NOMO-1 treated with DMSO at 0.1 percent for 48 hours (cell line): Measurements from ENCODE around the gene TAF1A.

Experiments used
- DNase-seq: peaks from one replicate; lab custom pipeline; 2025; ENCODE audit not compliant: unreplicated experiment; lab: John Stamatoyannopoulos, UW

Gene TAF1A

GRCh38 chr1:222600281-222600680 lies 10.5 kb upstream of the TAF1A start:
- DNase-seq, result no peak

DNA sequence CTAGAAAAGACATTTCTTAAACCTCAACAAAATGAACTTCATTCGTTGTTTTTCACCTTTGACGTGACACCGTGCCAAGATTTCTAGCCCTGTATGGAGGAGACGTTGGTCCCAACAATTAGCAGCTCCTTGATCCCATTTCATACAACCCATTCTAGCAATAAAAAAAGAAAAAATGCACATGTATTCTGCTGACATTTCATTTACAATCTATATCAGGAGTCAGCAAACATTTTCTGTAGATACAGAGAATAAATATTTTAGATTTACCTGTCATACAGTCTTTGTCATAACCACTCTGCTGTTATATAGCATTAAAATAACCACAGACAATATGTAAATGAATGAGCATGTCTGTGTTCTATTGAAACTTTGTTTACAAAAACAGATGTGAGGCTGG lies 7.0 kb upstream of the TAF1A start:
- no peak for DNase-seq

- DNase-seq, result no peak
Observed at GRCh38 chr1:222594789-222595188, 5.1 kb upstream of the TAF1A start.

- DNase-seq, result no peak
Observed at GRCh38 chr1:222592171-222592570, 2.4 kb upstream of the TAF1A start.

DNA sequence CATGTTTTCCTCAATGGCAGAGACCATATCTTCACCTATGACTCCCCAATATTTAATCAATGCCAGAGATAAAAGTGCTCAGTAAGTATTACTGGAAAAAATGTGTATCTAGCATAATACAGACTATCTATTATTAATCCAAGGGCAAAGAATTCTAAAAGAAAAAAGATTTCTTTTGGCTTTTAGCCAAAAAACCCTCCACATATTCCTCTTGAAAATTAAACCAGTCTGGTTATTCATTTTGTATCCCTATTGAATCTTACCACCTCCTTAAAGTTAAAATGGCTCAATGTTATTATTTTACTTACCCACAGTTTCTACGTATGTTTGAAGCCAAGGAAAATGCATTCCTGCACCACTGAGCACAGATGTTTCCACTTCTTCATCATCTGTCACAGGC lies 1.6 kb downstream of the TAF1A start:
- no peak for DNase-seq

- DNase-seq, result no peak
Observed at GRCh38 chr1:222586842-222587241, 2.9 kb downstream of the TAF1A start.

DNA sequence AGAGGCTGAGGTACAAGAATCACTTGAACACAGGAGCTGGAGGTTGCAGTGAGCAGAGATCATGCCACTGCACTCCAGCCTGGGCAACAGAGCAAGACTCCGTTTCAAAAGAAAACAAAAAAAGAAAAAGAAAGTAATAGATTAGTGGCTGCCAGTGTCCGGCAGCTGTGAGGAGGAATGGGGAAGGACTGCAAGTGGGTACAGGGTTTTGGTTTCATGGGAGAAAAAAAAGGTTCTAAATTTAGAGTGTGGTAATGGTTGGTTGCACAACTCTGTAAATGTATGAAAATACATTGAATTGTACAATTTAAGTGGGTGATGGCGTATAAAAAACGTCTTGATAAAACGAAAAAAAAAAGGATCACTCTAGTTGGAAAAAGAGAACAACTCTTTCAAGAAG lies 6.7 kb downstream of the TAF1A start:
- peak; percentile 85 for DNase-seq

DNA sequence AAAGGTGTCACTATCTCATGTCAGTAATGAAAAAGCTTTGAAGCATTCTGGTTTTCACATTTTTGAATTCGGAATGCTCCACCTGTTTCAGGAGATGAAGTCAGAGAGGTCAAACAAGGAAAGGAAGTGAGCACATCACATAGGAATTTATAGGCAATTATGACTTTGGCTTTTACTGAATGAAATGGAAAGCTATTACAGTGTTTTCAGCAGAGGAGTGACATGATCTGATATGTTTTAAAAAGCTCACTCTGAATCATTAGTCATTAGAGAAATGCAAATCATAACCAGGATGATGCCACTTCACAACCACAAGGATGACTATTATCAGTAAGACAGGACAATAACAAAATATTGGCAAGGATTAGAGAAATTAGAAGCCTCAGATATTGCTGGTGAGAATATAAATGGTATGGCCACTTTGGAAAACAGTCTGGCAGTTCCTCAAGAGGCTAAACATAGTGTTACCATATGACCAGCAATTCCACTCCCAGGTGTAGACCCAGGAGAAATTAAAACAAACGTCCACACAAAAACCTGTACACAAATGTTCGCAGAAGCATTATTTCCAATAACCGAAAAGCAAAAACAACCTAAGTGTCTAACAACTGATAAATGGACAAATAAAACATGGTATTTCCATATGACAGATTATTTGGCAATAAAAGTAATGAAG lies 7.5 kb downstream of the TAF1A start:
- no peak for DNase-seq

- no peak for DNase-seq
Observed at GRCh38 chr1:222579316-222579715, 10.4 kb downstream of the TAF1A start.

DNA sequence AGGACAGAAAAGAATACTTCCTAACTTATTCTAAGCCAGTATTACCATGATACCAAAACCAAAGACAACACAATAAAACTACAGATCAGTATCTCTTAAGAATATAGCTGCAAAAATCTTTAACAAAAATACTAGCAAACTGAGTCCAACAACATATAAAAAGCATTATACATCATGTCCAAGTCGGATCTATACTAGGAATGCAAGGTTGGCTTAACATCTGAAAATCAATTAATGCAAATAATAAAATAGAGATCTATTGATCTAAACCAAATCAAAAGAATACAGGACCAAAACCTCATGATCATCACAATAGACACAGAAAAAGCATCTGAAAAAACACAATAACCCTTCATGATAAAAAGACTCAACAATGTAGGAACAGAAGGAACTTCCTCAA lies 18.9 kb downstream of the TAF1A start:
- no peak for DNase-seq

GRCh38 chr1:222561656-222562055 lies 28.1 kb downstream of the TAF1A start:
- DNase-seq, result no peak

- no peak for DNase-seq
Observed at GRCh38 chr1:222557574-222557973, 32.2 kb downstream of the TAF1A start.

- DNase-seq, result no peak
Observed at GRCh38 chr1:222557148-222557547, 32.6 kb downstream of the TAF1A start.

DNA sequence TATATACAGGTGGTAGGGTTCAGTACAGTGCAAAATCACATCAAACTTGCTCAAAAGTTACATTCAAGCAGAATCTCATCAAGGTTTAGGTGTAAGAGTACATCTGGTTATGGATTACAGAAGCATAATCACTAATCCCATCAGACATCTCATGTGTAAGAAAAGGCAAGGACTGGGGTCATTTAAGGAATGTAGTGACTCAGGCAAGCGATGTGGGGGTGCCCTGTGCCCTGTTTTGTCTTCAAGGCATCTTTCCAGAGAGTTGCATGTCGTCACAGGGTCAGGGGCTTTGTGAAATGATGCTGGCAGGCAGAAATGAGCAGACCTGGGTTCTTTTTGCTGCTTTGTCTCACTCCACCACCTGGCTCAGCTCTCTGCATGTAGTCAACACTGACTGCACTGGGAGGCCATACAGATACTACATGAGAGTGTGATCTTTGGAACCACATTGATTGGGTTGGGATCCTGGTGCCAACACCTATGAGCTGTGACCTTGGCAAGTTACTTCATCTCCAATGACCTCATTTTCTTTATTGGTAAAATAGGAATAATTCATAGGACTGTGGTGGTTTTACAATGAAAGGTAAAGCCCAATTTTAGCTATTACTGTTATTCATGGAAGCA lies 33.6 kb downstream of the TAF1A start:
- no peak for DNase-seq

- no peak for DNase-seq
Observed at GRCh38 chr1:222554177-222554576, 35.6 kb downstream of the TAF1A start.

- no peak for DNase-seq
Observed at GRCh38 chr1:222552882-222553281, 36.9 kb downstream of the TAF1A start.

- DNase-seq, result no peak
Observed at GRCh38 chr1:222547944-222548671, 41.6 kb downstream of the TAF1A start, which contains the start of gene HHIPL2. Gene HHIPL2 (minus strand): TSS chr1:222548104. CDS start chr1:222548044, 60 bp downstream.

DNA sequence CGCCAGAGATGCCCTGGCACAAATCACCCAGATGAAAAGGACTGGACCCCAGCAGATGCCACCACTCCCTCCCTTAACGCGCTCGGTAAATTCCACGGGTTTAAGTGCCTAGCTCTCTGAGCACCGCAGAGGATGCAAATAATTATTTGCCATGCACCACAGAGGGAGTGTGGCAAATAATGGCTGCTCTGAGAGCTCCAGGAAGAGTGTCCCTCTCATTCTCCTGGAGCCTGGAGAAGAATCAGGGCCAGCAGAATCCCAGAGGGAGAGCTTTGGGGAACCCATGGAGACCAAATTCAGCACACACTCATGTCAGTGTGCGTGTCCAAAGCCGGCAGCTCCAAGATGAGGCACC lies 42.5 kb downstream of the TAF1A start:
- DNase-seq, result no peak

- no peak for DNase-seq
Observed at GRCh38 chr1:222546548-222547259, 43.0 kb downstream of the TAF1A start.

DNA sequence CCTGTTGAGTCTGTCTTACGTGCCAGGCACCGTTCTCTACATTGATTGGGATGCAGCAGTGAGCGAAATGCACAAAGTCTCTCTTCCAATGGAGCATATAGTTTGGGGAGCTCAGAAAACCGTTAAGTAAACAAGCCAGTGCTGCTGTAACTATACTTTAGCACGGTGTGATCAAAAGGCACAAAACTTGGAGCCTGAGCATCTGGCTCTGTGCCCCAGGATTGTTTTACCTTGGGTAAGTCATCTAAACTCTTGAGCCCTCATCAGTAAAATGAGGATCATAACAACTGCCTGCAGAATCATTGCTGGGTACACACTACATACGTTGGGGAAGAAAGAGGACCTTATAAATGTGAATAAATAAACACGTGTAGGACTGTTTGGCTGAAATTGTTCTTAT lies 43.6 kb downstream of the TAF1A start:
- DNase-seq, result no peak

DNA sequence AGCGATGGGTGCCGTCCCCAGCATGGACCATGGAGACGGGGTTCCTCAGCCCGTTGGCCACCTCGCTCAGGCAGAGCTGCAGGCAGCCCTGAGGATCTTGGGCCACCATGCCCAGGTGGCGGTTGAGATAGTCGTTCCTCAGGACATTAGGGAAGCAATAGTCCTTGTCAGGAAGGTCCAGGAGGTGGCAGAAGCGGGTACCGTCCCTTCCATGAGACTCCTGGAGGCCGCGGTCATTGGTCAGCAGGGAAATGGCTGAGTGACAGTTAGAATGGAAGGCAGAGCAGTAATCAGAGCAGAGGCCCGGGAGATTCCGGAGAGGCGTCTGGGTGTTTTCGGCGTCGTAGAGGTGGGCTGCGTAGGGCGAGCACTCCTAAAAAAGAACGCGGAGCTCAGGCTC lies 45.9 kb downstream of the TAF1A start:
- DNase-seq, result no peak

- DNase-seq, result no peak
Observed at GRCh38 chr1:222540598-222540995, 49.1 kb downstream of the TAF1A start.
